Measurements from ENCODE around the gene KLHL14.

KLHL14 gene

DNA sequence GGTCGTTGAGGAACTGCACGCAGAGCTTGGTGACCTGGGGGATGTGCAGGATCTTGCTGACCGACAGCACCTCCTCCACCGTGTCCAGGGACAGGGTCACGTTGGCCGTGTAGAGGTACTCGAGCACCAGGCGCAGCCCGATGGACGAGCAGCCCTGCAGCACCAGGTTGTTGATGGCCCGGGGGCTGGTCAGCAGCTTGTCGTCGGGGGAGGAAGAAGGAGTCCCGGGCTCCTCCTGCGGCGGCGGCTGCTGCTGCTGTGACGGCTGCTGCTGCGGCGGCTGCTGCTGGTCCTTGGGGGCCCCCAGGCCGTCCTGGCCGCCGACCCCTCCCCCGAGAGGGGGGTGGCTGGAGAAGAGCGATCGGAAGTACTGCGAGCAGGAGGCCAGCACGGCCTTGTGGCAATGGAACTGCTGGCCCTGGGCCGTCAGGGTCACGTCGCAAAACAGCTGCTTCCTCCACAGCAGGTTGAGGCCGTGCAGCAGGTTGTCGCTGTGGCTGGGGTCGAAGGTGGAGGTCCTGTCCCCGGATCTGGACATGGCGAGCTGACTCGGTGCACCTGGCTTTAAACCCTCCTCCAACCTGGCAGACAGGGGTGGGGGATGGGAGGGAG, 2.7 kb downstream of the KLHL14 start:
- DNase-seq: no peak

DNA sequence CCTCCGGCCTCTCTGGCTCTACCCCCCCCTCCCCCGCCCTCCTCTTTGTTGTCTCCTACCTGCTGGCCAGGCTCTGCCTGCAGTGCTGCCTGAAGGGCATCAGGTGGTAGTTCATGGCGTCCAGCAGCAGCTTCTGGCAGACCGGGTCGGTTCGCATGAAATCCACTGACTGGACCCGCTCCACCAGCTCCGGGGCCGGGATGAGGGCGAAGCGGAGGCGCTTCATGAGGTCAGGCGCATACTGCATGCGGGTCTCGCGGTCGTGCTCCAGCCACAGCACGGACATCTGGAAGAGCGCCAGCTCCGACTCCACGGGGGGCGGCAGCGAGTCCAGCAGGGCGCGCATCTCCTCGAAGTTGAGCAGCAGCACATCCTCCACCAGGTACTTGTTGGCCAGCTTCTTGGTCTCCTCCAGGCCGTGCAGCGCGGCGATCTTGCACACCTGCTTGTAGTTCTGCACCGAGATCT, 3.2 kb downstream of the KLHL14 start:
- DNase-seq: no peak

DNA sequence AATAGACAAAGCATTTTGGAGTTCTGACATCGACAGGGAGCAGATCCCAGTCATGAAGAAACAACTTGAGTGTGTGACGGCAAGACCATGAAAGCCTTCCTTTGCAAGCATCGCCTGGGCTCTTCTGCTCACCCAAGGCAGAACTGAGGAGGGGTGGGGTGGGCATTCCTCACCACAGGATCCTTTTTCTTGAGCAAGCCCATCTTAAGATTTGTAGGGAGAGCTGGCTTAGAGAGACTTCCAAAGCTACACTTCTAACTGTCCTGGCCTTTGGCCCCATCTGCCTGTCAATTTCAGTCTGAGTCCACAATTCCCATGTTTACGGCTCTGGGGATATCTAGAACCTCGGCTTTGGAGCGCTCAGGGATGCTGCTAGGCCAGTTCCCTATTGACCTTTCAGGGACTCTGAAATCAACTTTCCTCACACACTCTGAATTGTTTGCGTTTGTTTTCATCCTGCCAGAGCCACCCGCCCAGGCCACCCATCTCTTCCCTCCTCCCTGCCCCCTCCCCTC, 3.7 kb downstream of the KLHL14 start:
- DNase-seq: no peak

DNA sequence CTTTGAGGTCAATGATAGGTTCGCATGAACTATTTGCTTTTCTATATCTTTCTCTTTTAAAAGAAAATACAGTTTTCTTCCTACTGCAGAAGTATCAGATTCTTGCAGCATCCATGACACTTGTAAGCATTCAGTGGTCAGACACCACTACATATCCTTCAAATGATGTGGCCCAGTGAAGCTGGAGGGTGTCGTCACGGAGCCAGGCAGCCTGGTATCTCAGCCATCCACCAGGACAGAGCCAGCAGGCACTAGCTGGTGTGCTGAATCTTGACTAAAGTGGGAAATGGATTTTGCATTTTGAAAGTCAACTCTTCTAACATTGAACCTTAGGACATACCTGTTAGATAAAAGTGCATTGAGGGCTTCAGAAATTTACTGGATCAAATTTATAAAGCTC, 5.4 kb downstream of the KLHL14 start:
- DNase-seq: no peak

DNA sequence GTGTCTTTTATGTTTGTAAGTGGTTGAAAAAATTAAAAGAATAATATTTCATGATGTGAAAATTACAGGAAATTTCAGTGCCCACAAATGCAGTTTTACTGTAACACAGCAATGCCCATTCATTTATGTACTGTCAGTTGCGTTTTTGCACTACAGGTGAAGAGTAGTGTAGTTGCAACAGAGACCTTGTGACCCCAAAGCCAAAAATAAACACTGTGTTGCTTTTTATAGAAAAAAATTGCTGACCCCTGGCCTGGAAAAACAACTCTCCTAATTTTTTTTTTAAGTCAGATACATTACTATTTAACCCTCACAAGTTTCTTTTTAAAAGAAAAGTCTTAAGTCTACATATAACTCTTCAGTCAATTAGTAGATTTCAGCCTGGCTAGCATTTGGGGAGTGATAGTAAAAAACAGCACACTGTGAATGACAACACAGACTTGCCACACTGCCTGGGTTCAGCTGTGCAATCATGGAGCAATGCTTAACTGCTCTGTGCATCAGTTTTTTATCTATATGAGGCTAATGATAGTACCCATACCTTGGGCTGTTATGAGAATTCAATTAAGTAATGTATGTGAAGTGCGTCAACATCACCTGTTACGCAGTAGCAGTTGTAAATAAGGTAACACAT, 8.1 kb downstream of the KLHL14 start:
- no peak for DNase-seq

DNA sequence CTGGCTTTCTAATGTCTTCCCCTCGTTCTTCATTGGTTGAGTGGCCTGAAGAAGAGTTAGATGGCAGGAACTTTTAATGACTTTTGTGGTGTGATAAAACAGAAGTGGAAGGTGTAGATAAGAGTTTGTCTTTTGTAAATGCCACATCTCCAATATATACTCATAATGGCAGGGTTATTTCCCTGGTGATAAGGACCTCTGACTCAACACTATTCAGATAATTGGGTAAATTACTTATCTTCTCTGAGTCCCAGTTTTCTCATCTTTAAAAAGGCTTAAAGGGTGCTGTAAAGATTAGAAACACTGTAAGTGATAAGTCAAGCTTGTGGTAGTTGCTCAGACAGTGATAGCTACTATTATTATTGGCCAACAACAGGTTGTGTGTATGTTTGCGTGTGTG, 9.5 kb downstream of the KLHL14 start:
- DNase-seq: no peak

DNA sequence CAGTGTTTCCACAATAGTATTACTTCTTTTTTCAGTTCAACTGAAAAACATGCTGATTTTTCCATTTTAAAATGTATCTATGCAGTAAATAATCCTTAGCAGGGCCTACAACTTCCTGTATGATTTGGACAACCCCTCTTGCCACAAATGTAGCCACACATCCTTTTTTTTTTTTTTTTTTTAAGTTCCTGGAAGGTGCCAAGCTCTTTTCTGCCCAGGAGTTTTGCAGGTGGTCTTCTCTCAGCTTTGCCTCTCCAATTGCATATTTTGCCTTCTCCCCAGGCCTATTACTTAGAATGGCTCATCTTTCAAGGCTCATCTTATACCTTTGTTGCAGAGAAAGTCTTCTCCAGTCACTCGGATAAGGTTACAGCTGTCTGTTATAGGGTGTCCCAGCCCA, 11.6 kb downstream of the KLHL14 start:
- no peak for DNase-seq

DNA sequence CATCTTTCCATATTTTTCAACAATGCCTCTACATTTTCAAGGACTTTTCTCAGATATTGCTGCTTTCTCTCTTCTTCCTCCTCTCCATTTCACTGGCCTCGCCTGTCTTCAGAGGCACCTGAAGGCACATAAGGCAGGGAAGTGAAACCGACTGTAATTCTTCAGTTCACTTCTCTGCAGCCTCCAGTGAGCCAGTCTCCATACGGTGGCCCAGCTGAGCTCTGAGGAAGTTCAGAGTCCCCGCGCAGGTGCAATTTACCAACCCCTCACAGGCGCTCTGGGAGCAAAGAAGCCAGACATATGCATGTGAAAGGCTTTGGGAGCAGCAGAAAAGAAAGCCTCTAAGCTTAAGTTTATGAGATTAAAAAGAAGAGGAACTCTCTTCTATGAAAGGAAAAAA, 12.4 kb downstream of the KLHL14 start:
- DNase-seq: no peak

DNA sequence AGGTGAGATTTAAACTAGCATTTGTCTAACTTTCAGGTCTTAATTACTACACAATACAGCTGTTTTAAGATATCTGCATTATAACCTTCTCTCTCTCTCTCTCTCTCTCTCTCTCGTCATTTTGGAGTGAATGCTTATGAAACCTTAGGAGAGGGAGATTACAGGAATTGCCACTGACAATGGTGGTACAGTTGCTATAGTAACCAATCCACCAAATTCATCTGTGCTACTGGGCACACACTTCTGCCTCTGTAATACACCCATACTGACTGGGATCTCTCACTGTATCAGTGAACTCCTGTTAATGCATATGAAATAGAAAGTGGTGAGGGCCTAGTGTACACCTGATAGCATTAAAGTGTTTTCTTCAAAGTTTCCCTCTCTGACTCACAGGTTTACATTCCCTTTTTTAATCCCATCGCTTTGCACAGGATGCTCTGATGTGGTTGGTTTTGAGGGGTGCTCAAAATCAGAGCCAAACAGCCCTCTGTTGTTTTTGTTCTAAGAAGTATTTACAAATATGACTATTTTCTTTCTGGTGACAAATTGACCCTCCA, 13.1 kb downstream of the KLHL14 start:
- no peak for DNase-seq

DNA sequence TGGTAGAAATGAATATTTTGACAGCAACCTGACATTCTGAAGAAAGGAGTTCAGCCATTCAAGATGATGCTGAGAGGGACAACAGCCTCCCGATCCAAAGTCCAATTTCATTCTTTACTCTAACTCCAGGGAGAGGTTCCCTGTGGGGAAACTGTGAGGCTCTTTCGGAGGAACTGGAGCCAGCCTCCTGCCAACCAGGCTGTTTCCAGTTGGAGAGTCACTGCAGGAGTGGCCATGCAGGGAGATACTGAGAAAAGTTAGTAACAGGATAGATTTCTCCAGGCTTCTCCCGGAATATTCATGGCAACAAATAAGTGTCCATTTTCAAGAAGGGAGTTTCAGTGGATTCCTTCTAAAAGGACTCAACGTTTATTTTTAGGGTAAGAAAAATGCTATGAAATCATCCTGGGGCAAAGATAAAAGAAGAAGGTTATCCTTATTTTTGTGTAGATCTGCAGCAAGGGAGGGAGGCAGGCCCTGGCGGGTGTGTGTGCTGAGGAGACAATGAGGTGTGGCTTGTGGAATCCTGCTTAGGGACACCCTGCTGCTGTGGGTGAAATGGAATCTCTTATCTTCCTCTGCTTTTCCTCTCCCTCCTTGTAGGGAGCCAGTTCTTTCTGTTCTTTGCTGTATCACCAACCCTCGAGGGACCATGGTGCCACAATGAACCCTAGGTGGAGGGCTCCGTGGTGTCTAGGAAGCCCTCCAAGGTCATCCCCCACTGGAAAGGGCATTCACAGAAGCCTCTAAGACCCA, 18.1 kb downstream of the KLHL14 start:
- DNase-seq: no peak

DNA sequence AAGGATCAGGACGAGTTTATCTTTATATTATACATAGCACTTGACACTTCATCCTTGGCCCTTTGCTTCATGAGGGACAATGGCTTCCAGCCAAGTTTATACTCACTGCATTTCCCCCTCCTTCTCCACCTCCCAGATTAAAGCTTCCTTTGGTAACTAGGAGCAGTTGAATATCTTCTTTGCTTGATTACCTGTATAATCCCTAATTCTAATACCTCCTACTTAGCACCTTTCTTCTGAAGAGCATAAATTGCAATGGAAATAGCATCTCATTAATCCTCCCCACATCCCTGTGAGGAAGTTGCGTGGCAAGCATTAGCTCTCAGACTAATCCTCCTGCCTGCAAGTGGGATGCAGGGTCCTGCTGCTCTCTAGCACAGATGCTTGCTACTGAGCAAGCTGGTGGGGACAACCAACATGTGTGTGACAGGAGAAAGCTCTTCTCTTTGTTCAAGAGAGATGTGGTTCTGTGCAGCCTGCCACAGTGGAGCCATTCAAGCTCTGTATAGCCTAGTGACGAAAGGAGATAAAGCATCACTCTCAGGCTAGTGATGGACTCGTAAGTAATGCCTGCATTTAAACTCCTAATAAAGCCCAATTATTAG, 19.1 kb downstream of the KLHL14 start:
- no peak for DNase-seq

DNA sequence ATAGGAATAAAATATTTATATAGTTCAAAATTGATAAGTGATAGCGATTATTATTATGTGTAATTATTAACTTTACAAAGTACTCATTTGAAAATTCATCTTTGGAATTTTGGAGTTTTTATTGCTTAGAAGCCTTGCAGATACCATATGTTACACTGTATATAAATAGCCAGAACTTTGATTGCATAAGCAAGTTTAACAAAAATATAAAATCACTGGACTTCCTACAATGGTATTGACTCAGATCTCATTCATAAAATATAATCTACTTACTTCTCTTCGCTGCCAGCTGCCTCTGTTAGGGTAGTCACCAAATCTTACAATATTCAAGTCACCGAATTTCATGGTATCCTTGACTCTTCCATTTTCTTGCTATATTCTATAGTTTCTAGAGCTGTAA, 22.5 kb downstream of the KLHL14 start:
- DNase-seq: no peak

DNA sequence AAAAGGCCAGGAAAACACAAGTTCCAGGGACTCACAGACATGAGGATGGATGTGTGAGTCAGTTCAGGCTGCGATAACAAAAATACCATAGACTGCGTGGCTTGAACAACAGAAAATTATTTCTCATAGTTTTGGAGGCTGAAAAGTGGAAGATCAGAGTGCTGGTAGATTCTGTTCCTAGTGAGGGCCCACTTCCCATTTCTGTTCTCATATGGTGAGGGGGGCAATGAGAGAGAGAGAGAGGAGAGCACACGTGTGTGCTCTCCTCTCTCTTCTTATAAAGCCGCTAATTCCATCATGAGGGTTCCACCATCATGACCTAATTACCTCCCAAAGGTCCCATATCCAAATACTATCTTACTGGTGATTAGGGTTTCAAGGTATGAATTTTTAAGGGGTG, 23.0 kb downstream of the KLHL14 start:
- DNase-seq: no peak

DNA sequence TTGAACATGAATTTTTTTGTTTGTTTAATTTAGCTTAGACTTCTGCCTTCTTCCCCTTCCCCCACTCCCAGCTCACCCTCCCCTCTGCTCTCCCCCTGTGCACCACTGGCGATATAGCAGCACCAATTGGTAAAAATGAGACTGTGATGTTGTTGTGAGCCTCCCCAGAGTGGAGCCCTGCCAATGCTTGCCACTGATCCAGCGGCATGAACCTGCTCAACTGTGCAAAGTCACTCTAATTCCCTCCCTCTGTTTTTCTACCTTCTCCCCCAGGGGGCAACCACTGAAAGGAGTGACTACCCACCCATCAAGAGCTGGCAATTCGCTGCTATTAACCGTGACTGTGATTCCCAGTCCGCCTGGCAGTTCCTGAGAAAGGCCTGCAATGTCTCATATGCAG, 30.2 kb downstream of the KLHL14 start:
- no peak for DNase-seq

DNA sequence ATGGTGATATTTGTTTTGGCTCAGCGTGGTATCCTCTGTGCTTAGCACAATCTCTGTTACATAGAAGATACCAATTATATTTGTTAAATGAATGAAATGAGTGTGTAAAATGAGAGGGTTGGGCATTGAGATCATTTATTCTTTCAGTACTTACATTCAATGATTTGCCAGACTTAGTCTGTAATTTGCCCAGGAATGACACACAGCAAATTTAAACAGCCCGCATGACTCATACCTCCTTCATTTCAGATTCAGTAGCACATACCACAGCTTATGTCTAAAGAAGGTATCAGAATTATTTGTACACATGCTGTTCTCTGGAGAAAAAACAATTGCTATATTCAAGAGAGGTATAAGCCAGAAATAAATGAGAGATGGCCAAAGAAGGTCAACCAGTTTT, 37.0 kb downstream of the KLHL14 start:
- no peak for DNase-seq

DNA sequence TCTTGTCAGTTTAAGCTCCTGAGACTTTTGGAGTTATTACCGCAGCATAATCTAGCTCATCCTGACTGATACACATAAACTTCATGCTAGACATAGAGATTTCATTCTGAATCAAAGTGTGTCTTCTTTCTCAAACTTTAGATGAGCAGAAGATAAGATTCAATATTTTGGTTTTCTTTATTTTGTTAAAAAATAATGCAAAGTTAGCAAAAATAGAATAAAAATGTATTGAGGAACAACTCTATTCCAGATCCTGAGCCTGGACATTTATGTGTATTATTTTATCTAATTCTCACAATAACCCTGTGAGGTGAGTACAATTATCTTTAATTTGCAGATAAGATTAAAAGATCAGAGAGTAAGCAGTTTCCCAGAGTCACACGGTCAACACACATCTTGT, 38.4 kb downstream of the KLHL14 start:
- no peak for DNase-seq

DNA sequence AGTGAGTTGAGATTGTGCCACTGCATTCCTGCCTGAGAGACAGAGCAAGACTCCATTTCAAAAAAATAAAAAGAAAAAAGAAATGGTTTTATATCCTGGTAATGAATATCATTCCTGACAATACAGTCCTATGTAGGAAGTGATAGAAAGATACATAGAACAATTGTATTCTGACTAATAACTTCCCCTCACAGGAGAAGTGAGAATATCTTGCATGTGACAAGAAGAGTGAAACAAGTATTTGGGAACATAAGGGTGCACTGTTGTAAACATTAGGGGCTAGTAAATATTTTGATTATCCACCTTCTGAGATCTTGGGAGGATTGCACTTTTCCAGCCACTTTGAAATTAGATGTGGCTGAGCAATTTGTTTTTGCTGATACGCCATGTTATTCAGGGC, 40.7 kb downstream of the KLHL14 start:
- no peak for DNase-seq

DNA sequence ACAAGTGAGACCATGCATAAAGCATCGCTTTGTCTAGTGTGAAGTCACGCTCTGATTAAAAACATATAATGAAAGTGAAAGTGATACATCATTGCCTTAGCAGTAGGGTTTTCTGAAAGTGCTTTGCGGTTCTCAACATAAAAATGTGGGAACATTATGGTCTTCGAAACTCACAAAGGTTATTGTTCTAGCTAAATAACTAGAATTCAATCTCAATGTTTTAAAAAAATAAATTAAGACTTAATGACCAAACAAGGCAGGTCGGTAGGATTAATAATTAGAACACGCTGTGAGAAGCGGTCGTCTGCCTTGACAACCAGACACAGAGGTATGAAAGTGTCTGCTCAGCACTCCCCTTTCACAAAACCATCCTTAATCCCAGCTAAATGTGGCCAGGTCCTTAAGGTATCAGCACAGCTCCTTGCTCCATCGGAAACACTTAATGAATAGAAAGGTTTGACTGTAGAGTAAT, 42.2 kb downstream of the KLHL14 start:
- no peak for DNase-seq

DNA sequence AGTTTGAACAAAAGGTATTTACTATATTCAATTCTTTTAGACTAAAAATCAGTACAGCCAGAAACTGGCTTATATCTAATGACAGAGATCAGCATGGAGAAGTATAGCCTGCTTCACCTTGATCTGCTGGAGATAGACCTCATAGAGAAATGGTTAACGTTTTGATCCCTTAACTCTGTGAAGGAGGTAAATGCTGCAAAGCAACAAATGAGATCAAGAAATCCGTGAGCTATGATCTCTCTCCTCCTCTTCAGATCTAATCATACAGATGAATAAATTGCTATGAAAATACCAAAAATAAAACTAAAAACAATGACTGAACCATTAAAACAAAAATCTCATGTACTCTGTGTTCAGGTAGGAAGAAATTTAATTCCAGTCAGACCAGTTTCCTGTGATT, 42.8 kb downstream of the KLHL14 start:
- DNase-seq: no peak

DNA sequence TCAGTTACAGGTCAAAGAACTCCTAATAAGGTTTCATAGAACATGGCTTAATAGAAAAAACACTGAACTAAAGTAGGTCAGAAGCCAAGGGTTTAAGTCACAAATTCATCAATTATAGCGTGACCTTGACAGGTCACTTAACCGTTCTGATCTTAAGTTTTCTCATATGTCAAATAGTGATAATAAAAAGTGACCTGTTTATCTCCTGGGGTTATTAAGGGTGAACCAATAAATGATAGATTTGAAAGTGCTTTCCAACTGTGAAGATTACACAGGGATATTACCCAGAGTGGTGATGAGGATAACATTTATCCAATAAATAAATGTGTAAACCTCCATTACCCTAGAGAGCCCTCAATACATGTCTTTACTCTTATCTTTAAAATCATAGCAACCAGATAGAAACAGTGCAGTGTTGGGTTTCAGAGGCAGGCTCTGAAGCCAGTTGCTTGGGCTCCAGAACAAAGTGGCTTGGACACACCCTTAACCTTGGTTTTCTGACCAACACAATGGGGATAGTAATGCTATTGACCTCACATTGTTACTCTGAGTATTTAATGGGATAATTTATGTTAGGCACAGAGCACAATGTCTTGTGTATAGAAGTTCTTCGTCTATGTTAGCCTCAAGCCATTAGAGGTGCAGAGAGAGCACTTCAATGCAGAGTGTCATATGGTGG, 48.6 kb downstream of the KLHL14 start:
- no peak for DNase-seq

DNA sequence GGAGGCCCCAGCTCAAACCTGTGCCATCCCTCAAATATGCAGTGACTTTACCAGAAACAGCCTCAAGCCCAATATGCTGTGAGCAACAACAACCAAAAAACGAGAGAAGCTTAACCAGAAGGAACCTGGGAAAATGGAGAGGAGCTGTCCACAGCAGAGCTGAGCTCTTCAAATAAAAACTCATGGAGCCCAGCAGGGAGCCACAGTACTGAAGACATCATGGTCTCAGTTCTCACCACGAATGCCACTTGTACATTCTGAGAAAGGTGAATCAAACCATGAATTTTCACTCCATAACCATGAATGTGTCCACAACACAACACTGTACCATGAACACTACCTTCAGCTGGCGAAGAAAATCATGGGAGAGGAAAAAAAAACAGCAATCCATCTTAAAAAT, 50.5 kb downstream of the KLHL14 start:
- DNase-seq: no peak

DNA sequence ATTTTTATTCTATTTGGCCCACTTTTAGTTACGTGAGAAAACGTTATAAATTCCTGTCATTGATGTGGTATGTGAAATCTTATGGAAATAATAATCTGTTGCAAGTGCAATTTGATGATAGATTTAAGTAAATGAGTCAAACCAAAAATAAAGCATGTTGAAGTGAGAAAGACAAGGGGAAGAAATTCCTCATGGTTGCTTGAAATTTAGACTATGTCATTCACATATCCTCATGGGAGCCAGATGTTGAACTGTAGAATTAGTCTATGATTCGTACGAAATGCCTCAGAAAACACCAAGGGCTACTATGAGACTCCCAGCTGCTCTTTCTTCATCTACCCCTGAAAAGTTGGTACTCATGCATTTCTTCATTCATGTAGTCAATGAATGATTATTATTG, 55.7 kb downstream of the KLHL14 start:
- no peak for DNase-seq
